GM08714 (cell line): ENCODE data around the gene FAM83F.

ENCODE experiments used
- H3K4me3 ChIP-seq: fragments of 200-500 bp; sonication (Bioruptor generic); 2 replicates; pipeline ENCODE4 v1.5.1; 2014; ENCODE audit warnings: mild to moderate bottlenecking, low read length, inconsistent platforms
- ZNF274 ChIP-seq: IDR thresholded peaks from 2 replicates; pipeline ENCODE4 v1.6.1; 2012; ENCODE audit warnings: mild to moderate bottlenecking, low read depth, low read length

The FAM83F gene

DNA sequence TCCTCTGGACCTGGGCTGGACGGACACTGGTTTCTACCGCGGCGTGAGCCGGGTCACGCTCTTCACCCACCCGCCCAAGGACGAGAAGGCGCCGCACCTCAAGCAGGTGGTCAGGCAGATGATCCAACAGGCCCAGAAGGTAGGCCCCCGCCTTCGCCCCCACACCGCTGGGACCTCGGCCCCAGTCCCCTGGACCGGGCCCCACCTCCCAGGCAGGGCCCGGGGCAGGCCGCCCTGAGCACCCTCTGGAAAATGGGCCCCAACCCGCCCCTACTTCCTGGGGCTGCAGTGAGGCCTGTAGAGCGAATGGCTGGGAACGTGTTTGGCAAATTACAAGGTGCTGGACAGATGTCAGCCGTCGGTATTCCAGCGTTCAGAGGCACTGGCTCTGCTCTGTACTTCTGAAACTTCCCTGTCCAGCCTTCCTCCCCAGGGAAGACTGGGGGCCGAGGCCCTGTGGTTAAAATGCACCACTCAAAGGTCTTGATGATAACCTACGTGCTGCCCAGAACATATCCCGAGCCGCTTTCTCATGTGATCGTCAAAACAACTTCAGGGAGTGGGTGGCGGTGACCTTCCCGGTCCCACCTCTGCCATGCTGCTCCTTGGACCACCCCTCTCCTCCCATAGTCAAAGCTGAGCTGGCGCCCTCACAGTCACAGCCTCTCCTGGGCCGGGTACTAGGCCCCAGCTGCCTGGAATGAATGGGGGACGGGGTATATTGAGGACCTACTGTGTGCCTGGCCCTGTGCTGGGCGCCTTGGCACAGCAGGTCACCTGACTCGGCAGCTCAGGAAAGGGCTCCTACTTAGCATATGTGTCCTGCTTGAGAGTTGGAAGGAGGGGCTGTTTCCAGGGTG is 869 bp downstream of the FAM83F start:
- no peak for TF ChIP-seq ZNF274
- H3K4me3 ChIP-seq = no peak overlapping the region

DNA sequence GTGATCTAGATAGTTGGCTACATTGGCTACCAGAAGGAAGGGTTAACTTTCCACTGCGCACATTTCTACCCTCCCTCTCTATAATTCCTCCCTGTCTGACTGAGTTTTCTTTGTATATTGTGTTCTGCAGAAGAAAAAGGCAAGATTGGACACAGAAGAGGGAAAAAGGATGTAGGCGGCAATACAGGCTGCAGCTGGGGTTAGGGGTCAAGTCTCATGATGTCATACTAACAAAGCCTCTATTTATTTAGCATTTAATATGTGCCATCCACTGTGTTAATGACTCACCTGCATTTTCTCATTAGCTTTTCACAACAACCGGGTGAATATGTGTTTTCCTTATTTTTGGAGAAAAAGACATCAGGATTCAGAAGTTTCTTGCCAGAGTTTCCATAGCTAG is 2.0 kb downstream of the FAM83F start:
- no peak for TF ChIP-seq ZNF274
- no peak overlapping the region for H3K4me3 ChIP-seq

DNA sequence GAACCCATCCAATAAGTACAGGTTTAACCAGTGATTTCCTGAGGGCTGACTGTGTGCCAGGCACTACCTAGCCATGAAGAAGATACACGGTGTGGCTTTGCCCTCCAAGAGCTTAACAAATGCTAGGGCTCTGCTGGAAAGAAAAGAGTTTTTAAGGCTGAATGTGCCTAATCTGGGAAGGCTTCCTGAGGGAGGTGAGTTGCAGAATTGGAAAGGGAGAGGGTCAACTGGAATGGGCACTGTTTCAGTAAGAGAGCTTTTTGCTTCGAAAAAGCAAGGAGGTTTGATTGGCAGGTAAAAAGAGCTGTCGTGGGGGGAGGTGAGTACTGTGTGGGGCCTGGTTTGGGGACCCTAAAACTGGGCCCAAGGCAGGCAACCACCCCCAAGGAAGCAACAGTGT is 2.7 kb downstream of the FAM83F start:
- TF ChIP-seq ZNF274 = no peak
- H3K4me3 ChIP-seq = no peak overlapping the region

DNA sequence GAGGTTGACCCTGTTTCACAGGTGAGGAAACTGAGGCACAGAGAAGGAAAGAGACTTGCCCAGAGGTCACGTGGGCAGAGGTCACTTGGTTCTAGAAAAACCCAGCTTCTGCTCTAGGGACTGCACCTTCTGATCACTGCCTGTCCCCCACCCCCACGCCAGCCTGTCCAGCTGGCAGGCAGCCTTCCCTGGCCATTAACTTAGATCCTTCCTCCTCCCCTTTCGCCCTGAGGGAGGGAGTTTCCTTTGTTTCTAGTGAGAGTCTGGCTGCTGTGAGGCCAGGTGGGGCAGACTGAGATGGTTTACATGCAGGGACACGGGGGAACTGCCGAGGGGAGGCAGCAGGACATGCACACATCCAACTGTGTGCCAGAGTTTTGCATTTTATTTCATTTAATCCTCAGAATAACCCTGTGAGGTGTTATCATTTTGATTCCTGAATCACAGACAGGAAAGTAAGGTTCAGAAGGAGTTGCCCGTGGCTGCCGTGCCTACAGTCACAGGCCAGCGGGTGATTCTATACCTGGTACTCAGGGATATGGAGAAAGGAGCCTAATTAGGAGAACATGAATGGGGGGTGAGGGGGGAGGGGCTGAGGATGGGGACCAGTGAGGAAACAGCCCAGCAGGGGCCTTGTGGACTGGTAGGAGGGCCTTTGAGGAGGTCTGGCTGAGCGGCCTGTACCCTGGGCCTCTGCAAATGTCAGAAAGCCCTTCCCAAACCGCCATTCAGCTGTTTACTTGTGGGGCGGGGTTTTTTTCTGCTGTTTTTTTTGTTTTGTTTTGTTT is 3.4 kb downstream of the FAM83F start:
- H3K4me3 ChIP-seq = no peak overlapping the region
- no peak for TF ChIP-seq ZNF274

DNA sequence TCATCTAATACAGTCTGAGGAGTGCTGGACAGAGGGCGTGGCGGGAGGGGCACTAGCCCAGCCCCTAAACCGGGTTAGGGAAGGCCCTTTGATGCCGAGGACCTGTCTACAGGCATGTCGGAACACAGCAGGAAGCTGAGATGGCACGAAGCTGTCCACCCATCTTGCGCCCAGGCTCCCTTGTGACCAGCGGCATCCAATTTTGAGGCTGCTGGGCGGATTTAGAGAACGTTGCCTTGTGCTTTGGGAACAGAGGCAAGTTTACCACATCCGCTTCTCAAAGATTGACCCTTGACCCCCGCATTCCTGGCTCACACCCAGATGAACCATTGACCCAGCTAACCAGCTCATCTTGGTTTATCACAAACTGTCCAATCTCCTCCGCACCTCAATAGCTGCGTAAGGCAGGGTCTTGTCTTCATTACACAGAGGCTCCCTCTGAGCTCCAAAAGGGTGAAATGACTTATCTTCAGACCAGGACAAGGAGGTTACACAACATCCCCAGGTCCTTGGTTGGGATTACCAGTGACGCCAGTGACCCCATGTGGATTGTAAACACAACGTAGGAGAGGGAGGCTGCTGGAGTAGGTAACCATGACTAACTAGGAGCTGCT is 4.5 kb downstream of the FAM83F start:
- H3K4me3 ChIP-seq = no peak overlapping the region

DNA sequence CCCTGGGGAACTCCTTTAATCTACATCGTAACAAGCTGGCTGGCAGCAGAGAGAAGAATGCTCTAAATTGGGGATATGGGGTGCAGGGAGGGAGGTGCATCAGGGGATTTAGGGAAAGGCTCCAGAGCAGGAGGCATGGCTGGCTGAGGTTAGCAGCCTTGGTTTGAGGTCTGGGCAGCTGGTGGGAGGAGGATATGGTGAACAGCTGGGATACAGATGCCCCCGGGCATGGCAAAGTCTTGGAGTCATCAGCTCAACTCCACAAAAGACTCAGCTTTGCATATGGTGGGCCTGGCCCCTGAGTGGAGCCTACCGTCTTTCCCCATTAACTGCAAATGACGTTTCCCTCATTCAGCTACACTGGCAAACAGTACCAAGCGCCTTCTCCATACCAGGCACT is 5.4 kb downstream of the FAM83F start:
- TF ChIP-seq ZNF274 = no peak
- no peak overlapping the region for H3K4me3 ChIP-seq

More for the DNA sequence above, 4.5 kb downstream of the FAM83F start:
- no peak for TF ChIP-seq ZNF274

DNA sequence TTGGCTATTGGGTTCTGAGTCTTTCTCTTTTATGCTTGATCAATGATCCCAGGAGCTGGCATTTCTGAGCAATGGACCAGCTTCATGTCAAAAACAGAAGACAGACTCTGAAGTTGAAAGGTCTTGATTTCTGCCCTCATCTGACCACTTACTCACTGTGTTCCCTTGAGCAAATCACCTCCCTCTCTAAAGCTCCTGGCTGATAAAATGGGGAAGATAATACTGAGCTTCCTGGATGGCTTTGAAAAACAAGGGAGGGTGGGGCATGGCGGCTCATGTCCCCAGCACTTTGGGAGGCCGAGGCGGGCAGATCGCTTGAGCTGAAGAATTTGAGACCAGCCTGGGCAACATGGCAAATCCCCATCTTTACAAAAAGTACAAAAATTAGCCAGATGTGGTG is 6.4 kb downstream of the FAM83F start:
- no peak for TF ChIP-seq ZNF274
- H3K4me3 ChIP-seq = no peak overlapping the region

DNA sequence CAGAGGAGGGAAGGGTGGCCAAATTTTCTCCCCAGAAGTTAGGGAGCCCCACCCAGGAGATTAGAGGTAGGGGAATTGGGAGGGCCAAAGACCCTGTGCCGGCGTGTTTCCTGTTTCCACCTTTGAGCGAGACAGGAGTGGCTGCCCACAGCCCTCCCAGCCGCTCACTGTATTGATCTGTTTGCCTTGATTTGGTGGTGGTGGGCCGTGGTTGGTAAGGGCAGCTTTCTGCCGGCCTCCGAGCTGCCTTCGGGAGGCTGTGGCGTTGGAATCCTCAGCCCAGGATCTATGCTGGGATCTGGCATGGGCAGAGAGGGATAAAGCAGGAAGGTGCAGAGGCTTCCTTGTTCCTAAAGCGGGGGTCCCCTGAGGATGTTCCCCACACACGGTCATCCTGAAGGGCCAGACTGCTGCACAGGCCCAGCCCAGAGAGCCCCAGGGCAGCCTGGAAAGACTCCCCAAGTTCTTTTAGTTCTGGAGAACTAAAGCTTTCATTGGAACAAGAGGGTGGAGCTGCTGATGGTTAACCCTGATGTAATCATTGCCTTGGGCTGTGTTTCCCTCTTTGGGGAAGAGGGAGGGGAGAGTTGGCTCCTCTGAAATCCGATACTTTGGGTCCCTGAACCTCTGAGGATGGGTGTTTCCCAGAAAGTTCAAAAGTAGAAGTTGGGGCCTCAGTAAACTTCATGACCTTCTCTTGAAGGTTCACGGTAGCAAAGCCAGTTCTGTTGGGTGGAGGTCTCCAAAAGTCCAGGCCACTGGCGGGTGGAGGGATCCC is 7.2 kb downstream of the FAM83F start:
- TF ChIP-seq ZNF274 = no peak
- no peak overlapping the region for H3K4me3 ChIP-seq

DNA sequence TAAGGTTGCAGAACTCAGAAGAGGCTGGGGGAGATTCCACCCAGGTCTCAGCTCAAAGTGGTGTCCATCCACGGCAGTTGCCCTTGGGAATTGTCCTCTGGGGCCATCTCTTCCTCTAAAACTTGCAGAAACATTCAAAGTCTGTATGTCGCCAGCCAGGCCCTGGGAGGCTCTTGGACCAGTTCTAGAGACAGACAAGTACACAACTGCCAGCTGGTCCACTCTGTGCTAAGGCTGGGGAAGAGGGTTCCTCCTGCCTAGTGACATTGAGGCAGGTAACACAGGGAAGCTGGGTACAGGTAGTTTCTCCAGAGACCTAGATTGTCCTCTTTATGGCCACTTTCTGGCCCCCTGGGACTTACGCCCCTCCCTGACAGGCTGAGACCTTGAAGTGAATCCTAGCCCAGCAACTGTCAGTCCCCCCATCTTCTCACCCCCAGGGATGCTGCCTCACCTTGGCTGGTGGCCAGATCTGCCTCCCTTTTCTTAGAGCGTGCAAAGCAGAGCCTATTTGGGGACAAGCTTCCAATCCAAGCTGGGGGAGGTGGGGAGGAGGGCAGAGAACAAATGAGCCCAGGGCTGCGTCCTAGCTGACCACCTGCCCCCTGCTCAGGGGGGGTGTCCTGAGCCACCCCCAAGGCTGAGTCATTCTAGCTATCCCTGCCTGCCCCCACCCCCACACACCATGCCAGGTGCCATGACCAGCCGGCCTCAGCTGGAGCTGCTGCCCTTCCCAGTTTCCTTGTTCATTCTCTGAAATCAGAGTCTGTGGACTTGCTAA is 8.4 kb downstream of the FAM83F start:
- H3K4me3 ChIP-seq = no peak overlapping the region
- TF ChIP-seq ZNF274 = no peak

DNA sequence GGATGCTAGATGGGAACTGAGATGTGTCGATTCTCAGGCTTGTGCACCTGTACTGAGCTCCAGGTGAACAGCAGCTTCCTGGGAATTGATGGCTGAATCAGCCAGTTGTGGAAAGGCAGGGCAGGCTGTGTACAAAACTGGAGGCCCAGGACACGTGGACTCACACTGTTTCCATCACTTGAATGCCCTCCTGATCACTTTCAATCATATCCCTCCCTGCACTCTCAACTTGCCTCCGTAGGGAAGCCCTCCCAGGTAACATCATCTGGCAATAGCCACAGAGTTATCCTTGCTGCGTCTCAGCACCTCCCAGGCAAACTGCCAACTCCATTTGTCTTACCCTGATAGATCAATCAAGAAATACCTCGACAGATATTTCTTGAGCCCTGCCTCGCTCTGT is 10.1 kb downstream of the FAM83F start:
- no peak for TF ChIP-seq ZNF274

DNA sequence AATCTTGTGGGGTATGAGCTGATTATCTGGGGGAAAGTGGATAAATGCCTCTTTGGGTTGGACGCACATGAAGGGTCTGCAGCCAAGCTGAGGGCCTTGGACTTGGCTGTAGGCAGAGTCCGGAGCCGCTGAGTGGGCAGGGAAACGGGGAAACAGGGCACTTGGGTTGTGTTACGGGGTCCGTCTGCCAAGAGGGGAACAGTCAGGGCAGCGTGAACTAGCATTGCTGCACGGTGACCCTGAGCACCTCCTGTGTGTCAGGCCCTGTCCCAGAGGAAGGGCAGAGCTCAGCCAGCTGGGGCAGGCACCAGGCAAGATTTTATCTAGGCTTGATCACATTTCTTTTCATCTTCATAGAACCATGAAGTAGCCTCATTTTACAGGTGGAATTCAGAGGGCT is 11.9 kb downstream of the FAM83F start:
- no peak overlapping the region for H3K4me3 ChIP-seq
- TF ChIP-seq ZNF274 = no peak

More for the DNA sequence above, 10.1 kb downstream of the FAM83F start:
- H3K4me3 ChIP-seq = no peak overlapping the region

DNA sequence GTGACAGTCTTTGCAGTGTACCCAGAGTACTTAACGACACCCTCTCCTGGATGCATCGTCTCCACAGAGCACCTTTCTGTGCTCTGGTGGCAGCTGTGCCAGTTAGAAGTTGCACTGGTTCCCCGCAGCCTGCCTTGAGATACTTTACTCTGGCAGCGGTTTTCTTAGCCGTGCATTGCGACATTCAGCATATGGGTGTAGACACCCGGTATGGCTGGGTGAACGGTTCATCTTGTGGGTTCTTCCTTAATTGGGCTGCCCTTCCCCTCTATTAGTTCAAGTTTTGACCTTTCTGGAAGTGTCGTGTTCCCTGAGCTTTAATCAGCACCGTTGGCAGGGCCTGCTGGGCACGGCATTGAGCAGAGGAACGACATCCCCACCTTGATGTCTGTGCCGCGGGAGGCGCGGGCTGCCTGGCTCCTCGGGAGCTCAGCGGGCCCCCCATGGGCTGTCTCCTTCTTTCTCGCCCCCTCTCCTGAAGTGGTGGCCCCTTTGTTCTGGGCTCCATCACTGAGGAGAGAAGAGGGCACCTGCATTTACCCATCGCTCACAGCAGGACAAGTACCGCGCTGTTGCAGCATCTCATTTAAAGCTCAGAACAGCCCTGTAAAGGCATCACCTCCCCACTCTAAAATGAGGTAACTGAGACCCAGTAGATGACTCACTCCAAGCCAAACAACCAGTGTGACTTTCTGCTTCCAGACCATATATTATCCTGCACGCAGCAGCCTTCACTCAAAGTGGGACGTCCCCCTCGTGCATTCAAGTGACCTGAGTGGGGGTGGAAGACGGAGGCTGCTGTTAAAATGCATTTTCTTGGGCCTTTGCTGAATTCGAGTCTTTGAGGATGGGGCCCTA is 13.3 kb downstream of the FAM83F start:
- no peak for TF ChIP-seq ZNF274
- no peak overlapping the region for H3K4me3 ChIP-seq

DNA sequence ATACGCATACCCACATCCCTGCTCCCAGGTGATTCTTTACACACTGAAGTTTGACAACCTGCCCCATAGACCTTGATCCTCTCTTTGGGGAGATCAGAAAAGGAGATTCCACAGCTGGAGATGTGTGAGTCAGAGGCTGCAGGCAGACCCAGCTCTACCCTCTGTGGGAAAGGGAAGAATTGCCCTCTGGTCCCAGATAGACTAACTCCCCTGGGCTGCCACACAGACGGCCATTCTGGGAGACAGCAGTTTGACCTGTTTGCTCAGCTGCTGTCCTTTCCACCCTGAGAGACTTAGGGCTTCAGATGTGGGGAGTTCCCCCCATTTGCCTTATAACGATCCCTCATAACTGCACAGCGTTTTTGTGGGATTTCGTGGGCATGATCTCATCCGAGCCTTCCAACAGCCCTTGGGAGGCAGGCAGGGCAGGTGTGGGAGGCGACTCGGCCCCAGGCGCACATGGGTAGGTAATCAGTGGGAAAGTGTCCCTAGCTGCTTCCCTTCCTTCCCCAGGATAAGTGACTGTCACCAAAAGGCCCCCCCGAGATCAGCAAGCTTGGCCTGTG is 14.1 kb downstream of the FAM83F start:
- no peak overlapping the region for H3K4me3 ChIP-seq
- no peak for TF ChIP-seq ZNF274
